Neural cell (in vitro differentiated cells): Measurements from ENCODE around the gene GEMIN5. TPM values are rescaled to one million over a fixed set of nuclear protein-coding genes. Genes with fewer than 3 reads are reported as not detected.

Experiments used
- H2AFZ ChIP-seq: fragments of 200-600, 300-800 bp; sonication (generic), shearing (Covaris generic); 2 replicates; pipeline ENCODE4 v1.6.0; 2014; ENCODE audit warnings: low read depth, mild to moderate bottlenecking, antibody characterized with exemption, low read length, moderate library complexity
- H3F3A ChIP-seq: fragments of 200-600 bp; shearing (Covaris generic); 2 replicates; pipeline ENCODE4 v1.6.1; 2016; ENCODE audit warnings: mild to moderate bottlenecking, moderate library complexity, mixed read lengths, antibody characterized with exemption, low read length; ENCODE audit not compliant: insufficient read depth, poor library complexity, severe bottlenecking
- H3K27ac ChIP-seq: fragments of 200-600, 300-800 bp; sonication (generic), shearing (Covaris generic); 2 replicates; pipeline ENCODE4 v1.5.1; 2014; ENCODE audit warnings: mild to moderate bottlenecking, low read length, moderate library complexity
- H3K27me3 ChIP-seq: fragments of 300-800, 200-600 bp; sonication (generic), shearing (Covaris generic); 2 replicates; pipeline ENCODE4 v1.6.0; 2014; ENCODE audit warnings: mild to moderate bottlenecking, low read depth, low read length, moderate library complexity; ENCODE audit not compliant: insufficient read depth
- H3K36me3 ChIP-seq: fragments of 300-800, 200-600 bp; sonication (generic), shearing (Covaris generic); 2 replicates; pipeline ENCODE4 v1.5.1; 2014; ENCODE audit warnings: mild to moderate bottlenecking, antibody characterized with exemption, low read length, moderate library complexity; ENCODE audit not compliant: insufficient read depth
- H3K4me2 ChIP-seq: fragments of 300-800, 200-600 bp; sonication (generic), shearing (Covaris generic); 2 replicates; pipeline ENCODE4 v1.6.0; 2014; ENCODE audit warnings: mild to moderate bottlenecking, low read length
- H3K4me3 ChIP-seq: fragments of 300-800, 200-600 bp; sonication (generic), shearing (Covaris generic); 2 replicates; pipeline ENCODE4 v1.5.1; 2014; ENCODE audit warnings: mild to moderate bottlenecking, low read length, moderate library complexity
- H3K79me2 ChIP-seq: fragments of 200-600 bp; shearing (Covaris generic); replicated peaks from 2 replicates; pipeline ENCODE4 v1.6.0; 2014; ENCODE audit warnings: mild to moderate bottlenecking, low read length, moderate library complexity; ENCODE audit not compliant: insufficient read depth
- H3K9ac ChIP-seq: fragments of 300-800, 200-600 bp; sonication (generic), shearing (Covaris generic); 2 replicates; pipeline ENCODE4 v1.6.1; 2016; ENCODE audit warnings: mild to moderate bottlenecking, low read length, mixed read lengths
- H3K9me2 ChIP-seq: fragments of 200-600 bp; shearing (Covaris generic); 2 replicates; pipeline ENCODE4 v1.6.1; 2016; ENCODE audit warnings: mild to moderate bottlenecking, low read length, mixed read lengths; ENCODE audit not compliant: insufficient read depth
- H3K9me3 ChIP-seq: fragments of 200-600, 300-800 bp; sonication (generic), shearing (Covaris generic); 2 replicates; pipeline ENCODE4 v1.6.1; 2016; ENCODE audit warnings: mild to moderate bottlenecking, mixed run types, low read length, moderate library complexity, mixed read lengths
- H4K20me1 ChIP-seq: fragments of 200-600 bp; shearing (Covaris generic); 2 replicates; pipeline ENCODE4 v1.6.1; 2016; ENCODE audit warnings: mild to moderate bottlenecking, mixed run types; ENCODE audit not compliant: insufficient read depth
- EP300 ChIP-seq: fragments of 450-650 bp; conservative IDR thresholded peaks from 2 replicates; pipeline ENCODE4 v1.6.1; 2014; ENCODE audit warnings: antibody characterized with exemption, mild to moderate bottlenecking, moderate library complexity; ENCODE audit not compliant: poor library complexity, severe bottlenecking
- EZH2 ChIP-seq: fragments of 200-600, 300-800 bp; shearing (Covaris generic), sonication (generic); IDR thresholded peaks from 2 replicates; pipeline ENCODE4 v1.6.1; 2014; ENCODE audit warnings: antibody characterized with exemption, low read length, borderline replicate concordance, mild to moderate bottlenecking; ENCODE audit not compliant: insufficient read depth, poor library complexity, severe bottlenecking
- MXI1 ChIP-seq: fragments of 450-650 bp; conservative IDR thresholded peaks from 2 replicates; pipeline ENCODE4 v1.6.1; 2014; ENCODE audit warnings: antibody characterized with exemption, mild to moderate bottlenecking; ENCODE audit not compliant: poor library complexity, severe bottlenecking
- POLR2AphosphoS5 ChIP-seq: IDR thresholded peaks from 2 replicates; pipeline ENCODE4 v1.6.1; 2012
- RAD21 ChIP-seq: fragments of 450-650 bp; conservative IDR thresholded peaks from 2 replicates; pipeline ENCODE4 v1.6.1; 2014; ENCODE audit warnings: antibody characterized with exemption, mild to moderate bottlenecking, moderate library complexity
- SMC3 ChIP-seq: fragments of 450-650 bp; conservative IDR thresholded peaks from 2 replicates; pipeline ENCODE4 v1.6.1; 2014; ENCODE audit warnings: antibody characterized with exemption, mild to moderate bottlenecking, moderate library complexity; ENCODE audit not compliant: poor library complexity
- TAF1 ChIP-seq: IDR thresholded peaks from 2 replicates; pipeline ENCODE4 v1.6.1; 2012; ENCODE audit warnings: low read depth
- polyA plus RNA-seq: library from polyadenylated mRNA; depleted of rRNA; stranded (reverse); fragments of >200 nt; gene quantifications from 2 replicates; pipeline ENCODE4 v1.2.3, GENCODE V29; 2014
- TF ChIP-seq, protein P1 (sequence below): IDR thresholded peaks from 2 replicates; pipeline ENCODE4 v1.6.1; 2012; ENCODE audit warnings: borderline replicate concordance
- TF ChIP-seq, protein P2 (sequence below): fragments of 450-650 bp; IDR thresholded peaks from 2 replicates; pipeline ENCODE4 v1.5.1; 2014; ENCODE audit warnings: antibody characterized with exemption, mild to moderate bottlenecking, moderate library complexity; ENCODE audit not compliant: poor library complexity, severe bottlenecking

Gene GEMIN5
- polyA plus RNA-seq, 1 donor from 2014 or later, result 13.0 TPM

DNA sequence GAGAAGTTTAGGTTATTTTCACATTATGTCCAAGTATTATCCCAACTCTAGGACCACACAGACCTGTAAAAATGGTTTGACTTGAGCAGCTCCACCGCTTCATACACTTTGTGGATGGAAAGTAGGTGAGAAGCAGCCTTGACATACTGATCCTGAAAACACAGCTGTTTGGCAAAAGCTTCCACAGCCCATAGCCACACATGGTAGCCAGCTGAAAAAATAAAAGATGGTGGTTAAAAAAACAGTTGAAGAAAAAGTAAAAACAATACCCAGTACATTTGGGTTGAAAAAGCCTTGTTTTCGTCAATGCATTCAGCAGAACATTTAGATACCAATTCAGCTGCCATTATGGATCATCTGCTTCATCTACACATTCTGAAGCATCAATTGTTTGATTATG, 36.7 kb downstream of the GEMIN5 start:
- H3K9ac ChIP-seq, result no peak overlapping the region
- no peak overlapping the region for H2AFZ ChIP-seq
- no peak for TF ChIP-seq RAD21
- no peak for TF ChIP-seq TAF1
- TF ChIP-seq EZH2, result no peak
- TF ChIP-seq MXI1, result no peak
- TF ChIP-seq EP300, result no peak
- TF ChIP-seq POLR2AphosphoS5, result no peak
- no peak for TF ChIP-seq SMC3
- TF ChIP-seq, protein P1, sequence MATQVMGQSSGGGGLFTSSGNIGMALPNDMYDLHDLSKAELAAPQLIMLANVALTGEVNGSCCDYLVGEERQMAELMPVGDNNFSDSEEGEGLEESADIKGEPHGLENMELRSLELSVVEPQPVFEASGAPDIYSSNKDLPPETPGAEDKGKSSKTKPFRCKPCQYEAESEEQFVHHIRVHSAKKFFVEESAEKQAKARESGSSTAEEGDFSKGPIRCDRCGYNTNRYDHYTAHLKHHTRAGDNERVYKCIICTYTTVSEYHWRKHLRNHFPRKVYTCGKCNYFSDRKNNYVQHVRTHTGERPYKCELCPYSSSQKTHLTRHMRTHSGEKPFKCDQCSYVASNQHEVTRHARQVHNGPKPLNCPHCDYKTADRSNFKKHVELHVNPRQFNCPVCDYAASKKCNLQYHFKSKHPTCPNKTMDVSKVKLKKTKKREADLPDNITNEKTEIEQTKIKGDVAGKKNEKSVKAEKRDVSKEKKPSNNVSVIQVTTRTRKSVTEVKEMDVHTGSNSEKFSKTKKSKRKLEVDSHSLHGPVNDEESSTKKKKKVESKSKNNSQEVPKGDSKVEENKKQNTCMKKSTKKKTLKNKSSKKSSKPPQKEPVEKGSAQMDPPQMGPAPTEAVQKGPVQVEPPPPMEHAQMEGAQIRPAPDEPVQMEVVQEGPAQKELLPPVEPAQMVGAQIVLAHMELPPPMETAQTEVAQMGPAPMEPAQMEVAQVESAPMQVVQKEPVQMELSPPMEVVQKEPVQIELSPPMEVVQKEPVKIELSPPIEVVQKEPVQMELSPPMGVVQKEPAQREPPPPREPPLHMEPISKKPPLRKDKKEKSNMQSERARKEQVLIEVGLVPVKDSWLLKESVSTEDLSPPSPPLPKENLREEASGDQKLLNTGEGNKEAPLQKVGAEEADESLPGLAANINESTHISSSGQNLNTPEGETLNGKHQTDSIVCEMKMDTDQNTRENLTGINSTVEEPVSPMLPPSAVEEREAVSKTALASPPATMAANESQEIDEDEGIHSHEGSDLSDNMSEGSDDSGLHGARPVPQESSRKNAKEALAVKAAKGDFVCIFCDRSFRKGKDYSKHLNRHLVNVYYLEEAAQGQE, result no peak
- TF ChIP-seq, protein P2, sequence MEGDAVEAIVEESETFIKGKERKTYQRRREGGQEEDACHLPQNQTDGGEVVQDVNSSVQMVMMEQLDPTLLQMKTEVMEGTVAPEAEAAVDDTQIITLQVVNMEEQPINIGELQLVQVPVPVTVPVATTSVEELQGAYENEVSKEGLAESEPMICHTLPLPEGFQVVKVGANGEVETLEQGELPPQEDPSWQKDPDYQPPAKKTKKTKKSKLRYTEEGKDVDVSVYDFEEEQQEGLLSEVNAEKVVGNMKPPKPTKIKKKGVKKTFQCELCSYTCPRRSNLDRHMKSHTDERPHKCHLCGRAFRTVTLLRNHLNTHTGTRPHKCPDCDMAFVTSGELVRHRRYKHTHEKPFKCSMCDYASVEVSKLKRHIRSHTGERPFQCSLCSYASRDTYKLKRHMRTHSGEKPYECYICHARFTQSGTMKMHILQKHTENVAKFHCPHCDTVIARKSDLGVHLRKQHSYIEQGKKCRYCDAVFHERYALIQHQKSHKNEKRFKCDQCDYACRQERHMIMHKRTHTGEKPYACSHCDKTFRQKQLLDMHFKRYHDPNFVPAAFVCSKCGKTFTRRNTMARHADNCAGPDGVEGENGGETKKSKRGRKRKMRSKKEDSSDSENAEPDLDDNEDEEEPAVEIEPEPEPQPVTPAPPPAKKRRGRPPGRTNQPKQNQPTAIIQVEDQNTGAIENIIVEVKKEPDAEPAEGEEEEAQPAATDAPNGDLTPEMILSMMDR, result no peak
- H3K27me3 ChIP-seq, result no peaks in the 10 kb centered on the region
- H3K79me2 ChIP-seq, result no peaks in the 10 kb centered on the region
- no peaks in the 10 kb centered on the region for H3F3A ChIP-seq
- H3K4me3 ChIP-seq, result no peak overlapping the region
- H3K9me2 ChIP-seq, result no peaks in the 10 kb centered on the region
- no peaks in the 10 kb centered on the region for H3K9me3 ChIP-seq
- peaks cover 5% of the 10 kb centered on the region for H3K36me3 ChIP-seq
- no peaks in the 10 kb centered on the region for H4K20me1 ChIP-seq
- H3K4me2 ChIP-seq, result no peak overlapping the region
- H3K27ac ChIP-seq, result no peak overlapping the region

DNA sequence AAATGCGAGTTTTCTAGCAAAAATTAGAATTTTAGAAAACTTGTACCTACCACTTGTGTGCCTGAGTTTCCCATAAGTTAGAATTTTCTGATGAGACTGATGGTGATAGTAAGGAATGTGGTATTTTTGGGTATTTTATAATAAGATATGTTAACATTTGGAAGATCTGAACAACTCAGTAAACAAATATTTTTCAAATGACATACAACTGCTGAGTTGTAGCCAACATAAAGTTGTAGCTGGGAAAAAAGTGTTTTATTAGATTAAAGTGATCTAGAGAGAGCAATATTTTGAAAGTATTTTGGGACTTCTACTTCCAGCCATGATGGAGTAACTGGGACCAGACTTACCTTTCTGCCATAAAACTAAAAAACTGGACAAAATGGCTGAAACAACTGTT, 37.9 kb downstream of the GEMIN5 start:
- Histone ChIP-seq H3K27ac (no peak overlapping the region), H3F3A (no peaks in the 10 kb centered on the region), H2AFZ (no peak overlapping the region), H3K9me3 (no peaks in the 10 kb centered on the region), H3K4me3 (no peak overlapping the region), H3K4me2 (no peak overlapping the region), H3K79me2 (no peaks in the 10 kb centered on the region), H3K27me3 (no peaks in the 10 kb centered on the region), H4K20me1 (no peaks in the 10 kb centered on the region), H3K9ac (no peak overlapping the region), H3K36me3 (peaks cover 5% of the 10 kb centered on the region), H3K9me2 (no peaks in the 10 kb centered on the region)
- TF ChIP-seq, protein P2, result no peak
- TF ChIP-seq, protein P1, result no peak
- no peak for TF ChIP-seq POLR2AphosphoS5
- TF ChIP-seq EP300, result no peak
- TF ChIP-seq TAF1, result no peak
- TF ChIP-seq SMC3, result no peak
- no peak for TF ChIP-seq MXI1
- no peak for TF ChIP-seq EZH2
- no peak for TF ChIP-seq RAD21
